GM08714 (cell line): ENCODE measurements around the gene DIAPH3.

ENCODE experiments used
- H3K4me3 ChIP-seq: fragments of 200-500 bp; sonication (Bioruptor generic); 2 replicates; pipeline ENCODE4 v1.5.1; 2014; ENCODE audit warnings: mild to moderate bottlenecking, low read length, inconsistent platforms
- ZNF274 ChIP-seq: IDR thresholded peaks from 2 replicates; pipeline ENCODE4 v1.6.1; 2012; ENCODE audit warnings: mild to moderate bottlenecking, low read depth, low read length

The DIAPH3 gene

GRCh38 chr13:60139272-60139671 lies 24.5 kb downstream of the DIAPH3 start:
- no peak overlapping the region for H3K4me3 ChIP-seq
- TF ChIP-seq ZNF274, result no peak

GRCh38 chr13:60138674-60139073 lies 25.1 kb downstream of the DIAPH3 start:
- no peak overlapping the region for H3K4me3 ChIP-seq
- no peak for TF ChIP-seq ZNF274

- H3K4me3 ChIP-seq, result no peak overlapping the region
- no peak for TF ChIP-seq ZNF274
Observed at GRCh38 chr13:60137911-60138560, 25.7 kb downstream of the DIAPH3 start.

- TF ChIP-seq ZNF274, result no peak
- no peak overlapping the region for H3K4me3 ChIP-seq
Observed at GRCh38 chr13:60135344-60135743, 28.4 kb downstream of the DIAPH3 start.

- no peak for TF ChIP-seq ZNF274
Observed at GRCh38 chr13:60134376-60134775, 29.4 kb downstream of the DIAPH3 start.

GRCh38 chr13:60121337-60121687 lies 42.4 kb downstream of the DIAPH3 start:
- no peak for TF ChIP-seq ZNF274
- H3K4me3 ChIP-seq, result no peak overlapping the region

More at GRCh38 chr13:60134376-60134775, 29.4 kb downstream of the DIAPH3 start:
- H3K4me3 ChIP-seq, result no peak overlapping the region

GRCh38 chr13:60120617-60121336 lies 43.0 kb downstream of the DIAPH3 start:
- TF ChIP-seq ZNF274, result no peak
- no peak overlapping the region for H3K4me3 ChIP-seq

GRCh38 chr13:60118696-60119400 lies 44.9 kb downstream of the DIAPH3 start:
- TF ChIP-seq ZNF274, result no peak
- no peak overlapping the region for H3K4me3 ChIP-seq

- no peak for TF ChIP-seq ZNF274
Observed at GRCh38 chr13:60114499-60115028, 49.2 kb downstream of the DIAPH3 start.

GRCh38 chr13:60112771-60113170 lies 51.0 kb downstream of the DIAPH3 start:
- TF ChIP-seq ZNF274, result no peak
- no peak overlapping the region for H3K4me3 ChIP-seq

More at GRCh38 chr13:60114499-60115028, 49.2 kb downstream of the DIAPH3 start:
- no peak overlapping the region for H3K4me3 ChIP-seq

GRCh38 chr13:60111691-60112090 lies 52.0 kb downstream of the DIAPH3 start:
- H3K4me3 ChIP-seq, result no peak overlapping the region
- no peak for TF ChIP-seq ZNF274

GRCh38 chr13:60109285-60109684 lies 54.4 kb downstream of the DIAPH3 start:
- TF ChIP-seq ZNF274, result no peak
- H3K4me3 ChIP-seq, result no peak overlapping the region

- no peak overlapping the region for H3K4me3 ChIP-seq
- TF ChIP-seq ZNF274, result no peak
Observed at GRCh38 chr13:60108589-60108988, 55.1 kb downstream of the DIAPH3 start.

GRCh38 chr13:60099631-60100420 lies 63.9 kb downstream of the DIAPH3 start:
- H3K4me3 ChIP-seq, result no peak overlapping the region
- TF ChIP-seq ZNF274, result no peak
